Measurements from ENCODE around the gene GNG2. TPM values are rescaled to one million over a fixed set of nuclear protein-coding genes. Genes with fewer than 3 reads are reported as not detected.

The GNG2 gene
- total and polyA plus RNA-seq, 5 donors from 2014 or later = 145 to 252 (median 203) TPM

GRCh38 chr14:51823706-51824105 lies 36.7 kb upstream of the GNG2 start:
- no peaks in the 10 kb centered on the region for H3K36me3 ChIP-seq (ENCODE audit: control insufficient read depth, insufficient read depth, low read length)
- no peak overlapping the region for H3K4me3 Mint-ChIP-seq
- no peaks in the 10 kb centered on the region for H3K9me3 ChIP-seq (ENCODE audit: control insufficient read depth in 2 of 2, low read length in 2 of 2)
- no peak overlapping the region for H3K27ac ChIP-seq (ENCODE audit: insufficient read depth, low read length, poor library complexity, severe bottlenecking)
- no peak for DNase-seq
- ATAC-seq (ENCODE audit: low read depth in 2 of 2) = no peak
- no peaks in the 10 kb centered on the region for H3K27me3 ChIP-seq (ENCODE audit: control insufficient read depth, insufficient read depth, low read length)
- H3K4me1 Mint-ChIP-seq = peaks cover 0 to 9% (median 0%) of the 10 kb centered on the region in 4 donors
- no peak overlapping the region for H3K4me3 ChIP-seq (ENCODE audit: low read depth, low read length)
- H3K27me3 Mint-ChIP-seq = peaks cover 13% of the 10 kb centered on the region
- peaks cover 9% of the 10 kb centered on the region for H3K4me1 ChIP-seq (ENCODE audit: control insufficient read depth, insufficient read depth, low read length, poor library complexity, severe bottlenecking)
- H3K9me3 Mint-ChIP-seq = peaks cover 0 to 5% (median 0%) of the 10 kb centered on the region in 7 donors
- peaks cover 3% of the 10 kb centered on the region for H3K36me3 Mint-ChIP-seq
- H3K27ac Mint-ChIP-seq = no peak overlapping the region

DNA sequence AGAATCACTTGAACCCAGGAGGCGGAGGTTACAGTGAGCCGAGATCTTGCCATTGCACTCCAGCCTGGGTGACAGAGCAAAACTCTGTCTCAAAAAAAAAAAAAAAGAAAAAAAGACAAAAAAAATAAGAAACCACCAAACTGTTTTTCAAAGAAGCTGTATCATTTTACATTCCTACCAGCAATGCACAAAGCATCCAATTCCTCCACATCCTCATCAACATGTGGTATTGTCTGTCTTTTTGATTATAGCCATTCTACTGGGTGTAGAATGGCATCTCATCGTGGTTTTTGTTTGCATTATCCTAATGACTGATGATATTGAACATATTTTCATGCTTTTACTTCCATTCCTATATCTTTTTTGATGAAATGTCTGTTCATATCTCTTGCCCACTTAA lies 36.2 kb upstream of the GNG2 start:
- ATAC-seq (ENCODE audit: low read depth in 2 of 2) = no peak

GRCh38 chr14:51825926-51826325 lies 34.5 kb upstream of the GNG2 start:
- H3K4me3 ChIP-seq (ENCODE audit: low read depth, low read length) = no peak overlapping the region
- no peak overlapping the region for H3K27ac ChIP-seq (ENCODE audit: insufficient read depth, low read length, poor library complexity, severe bottlenecking)
- Mint-ChIP-seq H3K36me3 (peaks cover 3% of the 10 kb centered on the region), H3K27ac (no peak overlapping the region), H3K4me3 (no peak overlapping the region), H3K27me3 (peaks cover 6% of the 10 kb centered on the region), H3K4me1 (peaks cover 0 to 6% (median 0%) of the 10 kb centered on the region in 4 donors), H3K9me3 (no peaks in the 10 kb centered on the region)
- H3K27me3 ChIP-seq (ENCODE audit: control insufficient read depth, insufficient read depth, low read length) = no peaks in the 10 kb centered on the region
- ATAC-seq (ENCODE audit: low read depth in 2 of 2) (no peak), DNase-seq (no peak)
- peaks cover 9% of the 10 kb centered on the region for H3K4me1 ChIP-seq (ENCODE audit: control insufficient read depth, insufficient read depth, low read length, poor library complexity, severe bottlenecking)
- H3K36me3 ChIP-seq (ENCODE audit: control insufficient read depth, insufficient read depth, low read length) = no peaks in the 10 kb centered on the region
- H3K9me3 ChIP-seq (ENCODE audit: control insufficient read depth in 2 of 2, low read length in 2 of 2) = no peaks in the 10 kb centered on the region

More for the DNA sequence above, 36.2 kb upstream of the GNG2 start:
- Mint-ChIP-seq H3K4me3 (no peak overlapping the region), H3K27me3 (peaks cover 13% of the 10 kb centered on the region), H3K4me1 (peaks cover 0 to 9% (median 0%) of the 10 kb centered on the region in 4 donors), H3K27ac (no peak overlapping the region), H3K36me3 (peaks cover 3% of the 10 kb centered on the region), H3K9me3 (peaks cover 0 to 3% (median 0%) of the 10 kb centered on the region in 7 donors)
- Histone ChIP-seq H3K9me3 (ENCODE audit: control insufficient read depth in 2 of 2, low read length in 2 of 2) (no peaks in the 10 kb centered on the region), H3K4me3 (ENCODE audit: low read depth, low read length) (no peak overlapping the region), H3K36me3 (ENCODE audit: control insufficient read depth, insufficient read depth, low read length) (no peaks in the 10 kb centered on the region), H3K27ac (ENCODE audit: insufficient read depth, low read length, poor library complexity, severe bottlenecking) (no peak overlapping the region), H3K4me1 (ENCODE audit: control insufficient read depth, insufficient read depth, low read length, poor library complexity, severe bottlenecking) (peaks cover 9% of the 10 kb centered on the region), H3K27me3 (ENCODE audit: control insufficient read depth, insufficient read depth, low read length) (no peaks in the 10 kb centered on the region)
- no peak for DNase-seq

GRCh38 chr14:51828017-51828797 lies 32.2 kb upstream of the GNG2 start:
- Mint-ChIP-seq H3K27me3 (no peaks in the 10 kb centered on the region), H3K36me3 (no peaks in the 10 kb centered on the region), H3K9me3 (peaks cover 0 to 9% (median 1%) of the 10 kb centered on the region in 7 donors), H3K27ac (peak overlapping the region in 1 of 3 donors; percentile 5), H3K4me3 (no peak overlapping the region), H3K4me1 (peaks cover 0 to 6% (median 0%) of the 10 kb centered on the region in 4 donors)
- Histone ChIP-seq H3K36me3 (ENCODE audit: control insufficient read depth, insufficient read depth, low read length) (no peaks in the 10 kb centered on the region), H3K4me1 (ENCODE audit: control insufficient read depth, insufficient read depth, low read length, poor library complexity, severe bottlenecking) (peaks cover 9% of the 10 kb centered on the region), H3K9me3 (ENCODE audit: control insufficient read depth in 2 of 2, low read length in 2 of 2) (peaks cover 0 to 8% of the 10 kb centered on the region in 2 experiments), H3K4me3 (ENCODE audit: low read depth, low read length) (no peak overlapping the region), H3K27me3 (ENCODE audit: control insufficient read depth, insufficient read depth, low read length) (no peaks in the 10 kb centered on the region), H3K27ac (ENCODE audit: insufficient read depth, low read length, poor library complexity, severe bottlenecking) (no peak overlapping the region)
- ATAC-seq (ENCODE audit: low read depth in 2 of 2) = peak; percentile 90 to 92
- peak in 2 of 3 donors; percentile 5 to 57 for DNase-seq

GRCh38 chr14:51834240-51834639 lies 26.2 kb upstream of the GNG2 start:
- no peaks in the 10 kb centered on the region for H3K4me1 ChIP-seq (ENCODE audit: control insufficient read depth, insufficient read depth, low read length, poor library complexity, severe bottlenecking)
- no peak overlapping the region for H3K27ac ChIP-seq (ENCODE audit: insufficient read depth, low read length, poor library complexity, severe bottlenecking)
- ATAC-seq (ENCODE audit: low read depth in 2 of 2) = no peak
- Mint-ChIP-seq H3K27ac (no peak overlapping the region), H3K4me1 (peaks cover 0 to 2% (median 0%) of the 10 kb centered on the region in 4 donors), H3K27me3 (peaks cover 9% of the 10 kb centered on the region), H3K36me3 (no peaks in the 10 kb centered on the region), H3K9me3 (peaks cover 0 to 9% (median 2%) of the 10 kb centered on the region in 7 donors), H3K4me3 (no peak overlapping the region)
- DNase-seq = no peak
- H3K36me3 ChIP-seq (ENCODE audit: control insufficient read depth, insufficient read depth, low read length) = no peaks in the 10 kb centered on the region
- H3K9me3 ChIP-seq (ENCODE audit: control insufficient read depth in 2 of 2, low read length in 2 of 2) = peaks cover 0 to 8% of the 10 kb centered on the region in 2 experiments
- no peaks in the 10 kb centered on the region for H3K27me3 ChIP-seq (ENCODE audit: control insufficient read depth, insufficient read depth, low read length)
- no peak overlapping the region for H3K4me3 ChIP-seq (ENCODE audit: low read depth, low read length)

GRCh38 chr14:51836417-51836816 lies 24.0 kb upstream of the GNG2 start:
- Mint-ChIP-seq H3K9me3 (peaks cover 0 to 11% (median 2%) of the 10 kb centered on the region in 7 donors), H3K27ac (no peak overlapping the region)

DNA sequence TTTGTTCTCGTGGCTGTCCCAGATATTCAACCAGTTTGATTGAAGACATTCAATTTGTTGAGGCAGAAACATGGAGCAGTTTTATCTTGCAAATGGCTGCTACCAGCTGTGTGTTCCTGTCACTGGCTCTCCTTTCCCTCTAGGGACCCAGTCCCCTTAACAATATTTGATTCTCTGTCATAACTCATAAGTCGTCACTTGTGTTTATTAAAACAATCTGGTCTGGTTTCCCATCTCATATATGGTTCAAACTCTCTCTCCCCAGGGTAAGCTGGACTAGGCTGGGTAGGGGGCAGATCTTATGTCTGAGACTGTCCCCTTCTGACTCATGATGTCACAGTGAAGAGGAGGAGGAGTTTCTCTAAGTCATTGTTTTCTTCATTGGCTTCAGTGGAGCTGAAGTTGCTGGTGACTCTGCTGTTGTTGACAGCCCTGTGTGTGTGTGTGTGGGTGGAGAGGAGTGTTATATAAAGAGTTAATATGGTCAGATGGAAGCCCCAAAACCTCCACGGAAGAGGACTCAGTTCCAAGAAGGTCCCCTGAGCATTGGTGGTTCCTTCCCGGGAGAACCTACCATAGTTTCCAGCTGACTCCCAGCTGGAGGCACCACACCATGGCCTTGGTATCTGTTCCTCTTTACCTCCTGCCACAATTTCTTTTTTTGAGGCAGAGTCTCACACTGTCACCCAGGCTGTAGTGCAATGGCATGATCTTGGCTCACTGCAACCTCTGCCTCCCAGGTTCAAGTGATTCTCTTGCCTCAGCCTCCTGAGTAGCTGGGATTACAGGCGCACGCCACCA lies 16.1 kb upstream of the GNG2 start:
- H3K27ac Mint-ChIP-seq = peak overlapping the region; percentile 85 to 100 (median 94)

More at GRCh38 chr14:51836417-51836816, 24.0 kb upstream of the GNG2 start:
- ATAC-seq (ENCODE audit: low read depth in 2 of 2) (no peak), DNase-seq (no peak)
- H3K36me3 ChIP-seq (ENCODE audit: control insufficient read depth, insufficient read depth, low read length) = no peaks in the 10 kb centered on the region
- H3K4me3 ChIP-seq (ENCODE audit: low read depth, low read length) = no peak overlapping the region
- no peak overlapping the region for H3K4me3 Mint-ChIP-seq
- H3K9me3 ChIP-seq (ENCODE audit: control insufficient read depth in 2 of 2, low read length in 2 of 2) = peaks cover 0 to 8% of the 10 kb centered on the region in 2 experiments
- H3K4me1 ChIP-seq (ENCODE audit: control insufficient read depth, insufficient read depth, low read length, poor library complexity, severe bottlenecking) = no peaks in the 10 kb centered on the region
- H3K27me3 Mint-ChIP-seq = peaks cover 9% of the 10 kb centered on the region
- H3K27ac ChIP-seq (ENCODE audit: insufficient read depth, low read length, poor library complexity, severe bottlenecking) = no peak overlapping the region
- H3K4me1 Mint-ChIP-seq = peaks cover 0 to 5% (median under 1%) of the 10 kb centered on the region in 4 donors
- no peaks in the 10 kb centered on the region for H3K36me3 Mint-ChIP-seq
- H3K27me3 ChIP-seq (ENCODE audit: control insufficient read depth, insufficient read depth, low read length) = no peaks in the 10 kb centered on the region

More for the DNA sequence above, 16.1 kb upstream of the GNG2 start:
- H3K27ac ChIP-seq (ENCODE audit: insufficient read depth, low read length, poor library complexity, severe bottlenecking) = no peak overlapping the region
- H3K4me3 ChIP-seq (ENCODE audit: low read depth, low read length) = no peak overlapping the region
- H3K36me3 Mint-ChIP-seq = no peaks in the 10 kb centered on the region
- H3K9me3 ChIP-seq (ENCODE audit: control insufficient read depth in 2 of 2, low read length in 2 of 2) = no peaks in the 10 kb centered on the region
- no peak for ATAC-seq (ENCODE audit: low read depth in 2 of 2)
- no peak for DNase-seq
- H3K4me3 Mint-ChIP-seq = peak overlapping the region in 3 of 4 donors; percentile 24 to 84 (median 31)
- peaks cover 37% of the 10 kb centered on the region for H3K4me1 ChIP-seq (ENCODE audit: control insufficient read depth, insufficient read depth, low read length, poor library complexity, severe bottlenecking)
- peaks cover 12% of the 10 kb centered on the region for H3K27me3 Mint-ChIP-seq
- H3K9me3 Mint-ChIP-seq = peaks cover 0 to 7% (median 1%) of the 10 kb centered on the region in 7 donors
- no peaks in the 10 kb centered on the region for H3K27me3 ChIP-seq (ENCODE audit: control insufficient read depth, insufficient read depth, low read length)
- H3K4me1 Mint-ChIP-seq = peaks cover 18 to 59% (median 39%) of the 10 kb centered on the region in 4 donors
- H3K36me3 ChIP-seq (ENCODE audit: control insufficient read depth, insufficient read depth, low read length) = no peaks in the 10 kb centered on the region
